Naive thymus-derived CD8-positive, alpha-beta T cell (primary cell): ENCODE results near the gene SCFD2. TPM values are rescaled to one million over a fixed set of nuclear protein-coding genes. Genes with fewer than 3 reads are reported as not detected.

Experiments
- ATAC-seq, 2 donors: fragments of 150-1000 bp; cut with Tn5 transposase in 1 of 2; sonication (Bioruptor Pico), chemical (Tn5 transposase) in 1 of 2; 1 replicate in 1 of 2; 2 replicates in 1 of 2; pipeline ENCODE4 v1.10.0; 2021; ENCODE audit warnings: mild to moderate bottlenecking in 2 of 2, moderate library complexity in 2 of 2
- POLR2A ChIA-PET: fragments of 350-600 bp; sonication (Branson Sonifier 250); formaldehyde crosslinking; loops from one replicate; lab custom pipeline; 2021; ENCODE audit warnings: antibody characterized with exemption; lab: Charles Lee
- DNase-seq, 10 donors: peaks; one replicate each; pipeline versions ENCODE4 v3.0.0 to v3.0.0-alpha.2; 2020 to 2022
- H3K27ac Mint-ChIP-seq, 10 donors: one replicate each; pipeline ENCODE4 v1.8.0; 2020 to 2022; ENCODE audit warnings: mild to moderate bottlenecking in 10 of 10, mixed read lengths in 10 of 10, moderate library complexity in 4 of 10, inconsistent platforms in 1 of 10
- H3K27me3 Mint-ChIP-seq, 5 donors: one replicate each; pipeline ENCODE4 v1.8.0; 2021 to 2022; ENCODE audit warnings: mixed read lengths in 5 of 5
- H3K36me3 Mint-ChIP-seq, 3 donors: one replicate each; pipeline ENCODE4 v1.8.0; 2020 to 2022; ENCODE audit warnings: mixed read lengths in 3 of 3, mild to moderate bottlenecking in 2 of 3, inconsistent platforms in 1 of 3
- H3K4me1 Mint-ChIP-seq, 4 donors: one replicate each; pipeline ENCODE4 v1.8.0; 2021 to 2022; ENCODE audit warnings: mixed read lengths in 4 of 4
- H3K4me3 Mint-ChIP-seq, 10 donors: one replicate each; pipeline ENCODE4 v1.8.0; 2020 to 2022; ENCODE audit warnings: mild to moderate bottlenecking in 10 of 10, mixed read lengths in 10 of 10, moderate library complexity in 6 of 10, inconsistent platforms in 1 of 10
- H3K9me3 Mint-ChIP-seq, 9 donors: one replicate each; pipeline ENCODE4 v1.8.0; 2020 to 2022; ENCODE audit warnings: mixed read lengths in 9 of 9, mild to moderate bottlenecking in 3 of 9, inconsistent platforms in 1 of 9, moderate library complexity in 1 of 9
- polyA plus RNA-seq, 3 donors: library from polyadenylated mRNA; unstranded; fragments of 300-500 nt; fragmentation: Illumina TruSeq; gene quantifications; one replicate each; pipeline ENCODE4 v1.2.3, GENCODE V29; 2021
- total RNA-seq, 8 experiments: library from RNA in 2 of 8; stranded (reverse) in 2 of 8; gene quantifications; one replicate each; pipeline ENCODE4 v1.2.3 and lab custom pipeline; 2021 to 2026

Gene SCFD2
- total and polyA plus RNA-seq, 5 experiments from 2014 or later: 14.3 to 21.7 (median 17.2) TPM

DNA sequence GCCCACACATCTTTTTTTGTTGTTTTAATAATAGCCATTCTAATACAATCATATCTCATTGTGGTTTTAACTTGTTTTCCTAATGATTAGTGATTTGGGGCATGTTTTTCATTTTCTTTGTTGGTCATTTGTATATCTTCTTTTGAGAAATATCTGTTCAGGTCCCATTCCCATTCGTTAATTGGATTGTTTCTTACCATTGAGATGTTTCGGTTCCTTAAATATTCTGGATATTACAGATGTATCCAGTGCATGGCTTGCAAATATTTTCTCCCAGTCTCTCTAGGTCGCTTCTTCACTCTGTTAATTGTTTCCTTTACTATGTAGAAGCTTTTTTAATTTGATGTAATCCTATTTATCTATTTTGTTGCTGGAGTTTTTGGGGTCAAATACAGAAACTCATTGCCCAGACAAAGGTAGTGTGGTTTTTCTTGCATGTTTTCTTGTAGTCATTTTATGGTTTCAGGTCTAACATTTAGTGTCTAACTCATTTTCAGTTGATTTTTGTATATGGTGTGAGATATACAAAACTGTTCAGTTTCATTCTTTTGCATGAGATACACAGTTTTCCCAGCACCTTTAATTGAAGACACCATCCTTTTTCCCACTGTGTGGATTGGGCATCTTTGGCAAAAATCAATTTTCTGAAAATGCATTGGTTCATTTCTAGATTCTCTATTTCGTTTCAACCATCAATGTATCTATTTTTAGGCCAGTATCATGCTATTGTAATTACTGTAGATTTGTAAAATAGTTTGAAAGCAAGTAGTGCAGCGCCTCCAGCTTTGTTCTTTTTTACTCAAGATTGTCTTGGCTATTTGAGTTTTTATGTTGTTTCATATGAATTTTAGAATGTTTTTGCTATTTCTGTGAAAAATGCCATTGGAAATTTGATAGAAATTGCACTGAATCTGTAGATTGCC is 195.9 kb downstream of the SCFD2 start:
- no peak for ATAC-seq

DNA sequence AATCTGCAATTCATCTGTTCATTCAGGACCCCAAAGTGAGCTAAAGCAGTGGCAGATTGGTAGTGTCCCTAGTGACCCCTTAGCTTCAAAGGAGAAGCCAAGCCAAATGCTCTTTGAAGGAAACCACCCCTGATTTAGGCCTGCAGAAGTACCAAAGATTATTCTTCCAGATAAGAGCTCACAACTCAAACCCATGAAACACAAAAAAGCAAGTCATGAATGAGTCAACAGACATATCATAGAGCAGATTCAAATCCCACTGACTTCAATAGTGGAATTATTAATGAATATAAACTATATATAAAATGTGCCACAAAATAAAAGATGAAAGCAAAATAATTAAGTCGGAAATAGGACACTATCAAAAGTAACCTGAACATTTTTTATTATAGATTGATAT is 197.6 kb downstream of the SCFD2 start:
- H3K9me3 Mint-ChIP-seq: peaks cover 0 to 27% (median 19%) of the 10 kb centered on the region in 9 donors
- H3K36me3 Mint-ChIP-seq: peaks cover 28 to 49% (median 33%) of the 10 kb centered on the region in 3 donors
- H3K27ac Mint-ChIP-seq: no peak overlapping the region

More for the DNA sequence above, 195.9 kb downstream of the SCFD2 start:
- Mint-ChIP-seq H3K9me3 (peaks cover 7 to 38% (median 24%) of the 10 kb centered on the region in 9 donors), H3K4me1 (peaks cover 4 to 13% (median 9%) of the 10 kb centered on the region in 4 donors), H3K27ac (no peak overlapping the region), H3K27me3 (no peaks in the 10 kb centered on the region), H3K36me3 (peaks cover 28 to 54% (median 37%) of the 10 kb centered on the region in 3 donors), H3K4me3 (no peak overlapping the region)
- POLR2A ChIA-PET: no interaction called here
- DNase-seq: no peak

DNA sequence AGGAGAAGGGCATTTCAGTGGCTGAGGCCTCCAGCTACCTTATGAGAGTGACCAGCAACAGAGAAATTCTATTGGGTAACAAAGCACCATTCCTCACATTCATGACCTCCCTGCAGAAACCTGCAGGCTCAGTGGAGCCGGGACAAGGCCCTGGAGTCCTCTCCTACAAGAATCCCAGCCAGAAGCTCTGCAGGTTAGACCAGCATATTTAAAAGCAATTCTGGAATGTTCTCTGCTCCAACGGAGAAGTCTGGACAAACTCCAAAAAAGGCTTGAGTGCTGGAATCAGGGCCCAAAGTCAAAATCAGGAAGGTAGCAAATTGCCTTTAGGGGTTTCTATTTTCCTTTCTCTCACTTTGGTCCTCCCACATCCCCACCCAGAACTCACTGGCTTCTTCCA is 202.9 kb downstream of the SCFD2 start:
- peaks cover 23 to 34% (median 26%) of the 10 kb centered on the region in 3 donors for H3K36me3 Mint-ChIP-seq
- ATAC-seq (no peak), DNase-seq (no peak)
- H3K4me3 Mint-ChIP-seq: no peak overlapping the region
- peaks cover 0 to 10% (median 0%) of the 10 kb centered on the region in 4 donors for H3K4me1 Mint-ChIP-seq
- POLR2A ChIA-PET: no interaction called here
- no peak overlapping the region for H3K27ac Mint-ChIP-seq
- no peaks in the 10 kb centered on the region for H3K27me3 Mint-ChIP-seq
- H3K9me3 Mint-ChIP-seq: peaks cover 0 to 25% (median 12%) of the 10 kb centered on the region in 9 donors

More for the DNA sequence above, 197.6 kb downstream of the SCFD2 start:
- Mint-ChIP-seq H3K4me1 (peaks cover 0 to 4% (median 0%) of the 10 kb centered on the region in 4 donors), H3K4me3 (no peak overlapping the region), H3K27me3 (no peaks in the 10 kb centered on the region)
- POLR2A ChIA-PET: no interaction called here
- no peak for DNase-seq
- no peak for ATAC-seq

DNA sequence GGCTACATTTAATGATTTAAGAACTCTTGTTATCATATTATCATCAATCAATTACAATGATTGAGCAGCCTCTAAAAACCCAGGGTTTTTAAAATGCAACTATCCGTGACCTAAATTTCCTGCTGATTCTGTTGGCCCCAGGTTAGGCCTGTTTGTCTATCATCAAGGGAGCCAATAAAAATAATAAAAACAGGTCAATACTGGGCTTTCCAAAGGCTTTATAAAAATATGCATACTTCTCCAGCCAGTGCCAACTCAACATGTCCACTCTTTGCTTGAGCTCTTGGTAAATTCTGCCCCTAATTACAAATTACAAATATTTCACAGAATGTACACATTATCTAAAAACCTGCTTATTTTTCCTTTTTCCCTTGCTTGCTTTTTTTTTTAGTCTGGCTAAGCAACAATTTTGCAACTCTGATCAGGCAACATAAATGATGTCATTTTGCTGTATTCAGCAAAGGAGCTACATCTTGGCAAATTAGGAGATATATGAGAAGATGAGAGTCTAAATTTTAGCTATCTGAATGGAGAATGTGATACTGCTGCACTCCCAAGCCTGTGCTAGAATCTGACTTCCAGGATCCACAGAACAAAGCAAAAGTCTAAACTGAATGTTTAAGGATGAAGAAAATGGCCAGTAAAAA is 204.0 kb downstream of the SCFD2 start:
- H3K27me3 Mint-ChIP-seq: no peaks in the 10 kb centered on the region
- no peak overlapping the region for H3K27ac Mint-ChIP-seq
- ATAC-seq: no peak
- H3K4me1 Mint-ChIP-seq: peaks cover 0 to 10% (median 0%) of the 10 kb centered on the region in 4 donors
- POLR2A ChIA-PET: no interaction called here
- no peak for DNase-seq
- no peak overlapping the region for H3K4me3 Mint-ChIP-seq
- peaks cover 19 to 36% (median 26%) of the 10 kb centered on the region in 3 donors for H3K36me3 Mint-ChIP-seq
- H3K9me3 Mint-ChIP-seq: peaks cover 0 to 20% (median 9%) of the 10 kb centered on the region in 9 donors

DNA sequence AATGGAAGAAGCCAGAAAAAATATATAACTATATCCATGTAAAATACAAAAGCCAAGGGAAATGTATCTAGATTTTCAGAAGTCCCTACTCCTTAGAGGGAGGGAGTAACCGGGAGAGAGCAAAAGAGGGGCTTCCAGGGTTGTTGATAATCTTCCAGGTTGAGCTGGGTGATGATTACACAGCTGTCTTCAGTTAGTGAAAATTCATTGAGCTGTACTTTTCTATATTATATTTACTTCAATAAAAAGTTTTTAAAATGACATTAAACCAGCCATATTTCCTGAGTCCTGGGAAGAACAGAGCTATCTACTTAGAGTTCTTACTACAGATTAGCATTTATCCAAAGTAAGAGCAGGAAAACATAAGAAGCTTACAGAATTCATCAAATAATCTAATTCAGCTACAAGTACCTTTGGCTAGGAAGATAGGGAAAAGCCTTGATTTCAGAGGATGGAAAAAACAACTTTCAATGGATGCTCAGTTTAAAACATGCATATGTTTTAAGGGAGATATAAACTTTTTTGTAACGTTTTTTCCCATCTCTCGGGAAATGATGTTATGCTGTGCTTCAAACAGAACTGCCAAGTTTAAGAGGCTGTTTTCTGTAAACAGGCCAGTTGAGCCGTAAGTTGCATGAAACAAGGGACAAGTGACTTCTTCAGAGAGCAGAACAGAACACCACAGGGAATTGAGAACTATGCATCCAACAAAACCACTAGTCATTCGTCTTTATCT is 204.6 kb downstream of the SCFD2 start:
- Mint-ChIP-seq H3K36me3 (peaks cover 12 to 36% (median 29%) of the 10 kb centered on the region in 3 donors), H3K4me1 (peaks cover 0 to 10% (median 0%) of the 10 kb centered on the region in 4 donors), H3K4me3 (no peak overlapping the region), H3K27ac (no peak overlapping the region), H3K27me3 (no peaks in the 10 kb centered on the region), H3K9me3 (peaks cover 0 to 13% (median 3%) of the 10 kb centered on the region in 9 donors)
- DNase-seq: no peak
- POLR2A ChIA-PET: no interaction called here
- ATAC-seq: no peak

DNA sequence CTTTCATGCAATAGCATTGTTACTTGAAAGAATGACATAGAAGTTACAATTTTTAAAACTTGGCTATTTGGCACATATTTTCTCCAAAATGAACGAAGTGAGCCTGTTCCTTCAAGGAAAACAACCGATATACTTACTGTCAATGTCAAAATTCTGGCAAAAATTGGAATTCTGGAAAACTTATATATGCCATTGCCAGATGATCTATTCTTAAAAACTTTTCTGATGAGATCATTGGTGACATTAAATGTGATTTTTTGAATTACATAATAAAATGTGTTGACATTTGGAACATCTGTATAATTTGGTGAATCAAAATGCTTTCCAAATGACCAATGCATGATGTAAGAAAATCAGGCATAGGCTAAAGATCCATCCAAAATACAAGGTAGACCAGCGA is 209.0 kb downstream of the SCFD2 start:
- Mint-ChIP-seq H3K4me1 (peaks cover 0 to 7% (median 3%) of the 10 kb centered on the region in 4 donors), H3K36me3 (peaks cover 22 to 53% (median 28%) of the 10 kb centered on the region in 3 donors), H3K27ac (no peak overlapping the region), H3K9me3 (peaks cover 0 to 21% (median 6%) of the 10 kb centered on the region in 9 donors), H3K27me3 (no peaks in the 10 kb centered on the region), H3K4me3 (no peak overlapping the region)
- DNase-seq (no peak), ATAC-seq (no peak)
- POLR2A ChIA-PET: no interaction called here

DNA sequence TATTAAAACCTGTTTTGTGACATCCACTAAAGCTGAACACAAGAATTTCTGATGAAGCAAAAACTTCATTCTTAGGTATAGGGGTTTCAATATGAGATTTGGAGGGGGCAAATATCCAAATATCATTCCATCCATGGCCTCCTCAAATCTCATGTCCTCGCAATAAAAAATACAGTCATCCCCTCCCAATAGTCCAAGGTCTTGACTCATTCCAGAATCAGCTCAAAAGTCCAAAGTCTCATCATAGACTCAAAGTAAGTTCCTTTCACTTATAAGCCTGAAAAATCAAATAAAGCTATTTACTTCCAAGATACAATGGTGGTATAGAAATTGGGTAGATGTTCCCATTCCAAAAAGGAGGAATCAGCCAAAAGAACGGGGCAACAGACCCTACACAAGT is 213.4 kb downstream of the SCFD2 start:
- Mint-ChIP-seq H3K27ac (no peak overlapping the region), H3K27me3 (no peaks in the 10 kb centered on the region), H3K4me3 (no peak overlapping the region), H3K36me3 (peaks cover 22 to 46% (median 27%) of the 10 kb centered on the region in 3 donors), H3K4me1 (peaks cover 0 to 10% (median 2%) of the 10 kb centered on the region in 4 donors), H3K9me3 (peaks cover 0 to 21% (median 7%) of the 10 kb centered on the region in 9 donors)
- DNase-seq (no peak), ATAC-seq (no peak)
- POLR2A ChIA-PET: no interaction called here

DNA sequence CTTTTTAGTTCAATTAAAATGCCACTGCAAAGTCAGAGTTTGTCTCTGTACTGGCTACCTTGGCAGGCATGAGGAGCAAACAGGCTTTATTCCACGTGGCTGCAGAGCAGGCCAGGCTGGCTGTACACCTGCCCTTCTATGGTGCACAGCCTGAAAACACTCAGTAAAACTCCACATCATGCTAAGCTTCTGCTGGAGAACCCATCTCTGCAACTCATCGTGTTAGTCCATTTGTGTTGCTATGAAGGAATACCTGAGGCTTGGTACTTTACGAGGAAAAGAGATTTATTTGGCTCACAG is 214.4 kb downstream of the SCFD2 start:
- DNase-seq: no peak
- H3K4me1 Mint-ChIP-seq: peaks cover 0 to 10% (median 2%) of the 10 kb centered on the region in 4 donors
- peaks cover 22 to 40% (median 23%) of the 10 kb centered on the region in 3 donors for H3K36me3 Mint-ChIP-seq
- no peak overlapping the region for H3K27ac Mint-ChIP-seq
- no peak overlapping the region for H3K4me3 Mint-ChIP-seq
- peaks cover 0 to 21% (median 7%) of the 10 kb centered on the region in 9 donors for H3K9me3 Mint-ChIP-seq
- no peak for ATAC-seq
- no peaks in the 10 kb centered on the region for H3K27me3 Mint-ChIP-seq
- POLR2A ChIA-PET: no interaction called here

DNA sequence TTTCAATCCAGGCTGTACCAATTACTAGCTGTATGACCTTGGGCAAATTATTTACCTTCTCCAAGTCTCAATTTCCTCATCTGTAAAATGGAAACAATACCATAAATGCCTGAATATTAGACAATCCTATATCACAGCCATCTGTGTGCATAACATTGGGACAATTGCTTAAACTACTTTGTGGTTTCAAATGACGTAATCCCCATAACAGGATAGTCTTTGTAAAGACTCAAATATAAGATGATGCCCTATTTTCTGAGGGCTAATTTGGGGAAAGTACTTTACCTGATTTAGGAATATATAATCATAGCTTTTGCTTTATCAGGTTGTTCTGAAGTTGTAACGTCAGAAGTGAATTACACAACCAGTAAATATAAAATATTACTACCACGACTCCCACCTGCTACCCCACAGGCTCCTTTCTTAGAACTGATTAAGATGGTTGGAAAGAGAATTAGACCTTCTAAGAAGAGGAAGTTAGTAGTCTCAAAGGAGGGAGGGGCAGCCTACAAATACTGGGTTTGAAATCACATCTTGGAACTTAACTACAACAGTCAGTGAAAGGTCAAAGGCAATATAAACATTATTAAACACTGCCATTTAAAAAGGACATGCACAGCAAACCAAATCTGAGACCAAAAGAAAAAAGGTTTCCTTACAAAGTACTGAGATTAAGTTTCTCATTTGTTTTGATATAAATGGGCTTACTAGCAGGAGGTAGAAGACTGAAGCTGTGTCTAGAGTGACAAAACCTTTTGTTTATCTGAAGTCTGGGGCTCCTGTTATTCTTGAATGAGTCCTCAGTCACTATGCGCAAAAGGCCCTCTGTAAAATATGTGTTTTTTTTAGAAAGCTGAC is 215.0 kb downstream of the SCFD2 start:
- H3K27me3 Mint-ChIP-seq: no peaks in the 10 kb centered on the region
- no peak overlapping the region for H3K4me3 Mint-ChIP-seq
- POLR2A ChIA-PET: no interaction called here
- DNase-seq: no peak
- peaks cover 0 to 21% (median 7%) of the 10 kb centered on the region in 9 donors for H3K9me3 Mint-ChIP-seq
- H3K27ac Mint-ChIP-seq: no peak overlapping the region
- ATAC-seq: no peak
- H3K4me1 Mint-ChIP-seq: peaks cover 0 to 10% (median 2%) of the 10 kb centered on the region in 4 donors
- peaks cover 22 to 41% (median 22%) of the 10 kb centered on the region in 3 donors for H3K36me3 Mint-ChIP-seq

DNA sequence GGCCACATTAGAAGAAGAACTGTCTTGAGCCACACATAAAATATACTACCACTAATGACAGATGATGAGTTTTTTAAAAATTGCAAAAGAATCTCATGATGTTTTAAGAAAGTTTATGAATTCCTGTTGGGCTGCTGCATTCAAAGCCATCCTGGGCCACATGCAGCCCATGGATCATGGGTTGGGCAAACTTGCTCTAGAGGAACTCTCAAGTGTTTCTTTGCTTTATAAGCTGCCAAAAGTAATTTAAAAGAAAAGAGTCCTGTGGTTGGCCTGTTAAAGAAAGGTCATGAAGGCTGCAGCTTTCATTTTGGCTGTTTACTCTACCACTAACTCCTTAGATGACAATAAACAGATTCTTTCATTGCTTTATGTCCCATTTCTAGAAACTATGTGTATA is 218.2 kb downstream of the SCFD2 start:
- peaks cover 0 to 5% (median 2%) of the 10 kb centered on the region in 4 donors for H3K4me1 Mint-ChIP-seq
- ATAC-seq (no peak), DNase-seq (no peak)
- no peak overlapping the region for H3K27ac Mint-ChIP-seq
- H3K36me3 Mint-ChIP-seq: peaks cover 19 to 33% (median 27%) of the 10 kb centered on the region in 3 donors
- H3K9me3 Mint-ChIP-seq: peaks cover 0 to 12% (median 0%) of the 10 kb centered on the region in 9 donors
- H3K4me3 Mint-ChIP-seq: no peak overlapping the region
- no peaks in the 10 kb centered on the region for H3K27me3 Mint-ChIP-seq
- POLR2A ChIA-PET: no interaction called here

DNA sequence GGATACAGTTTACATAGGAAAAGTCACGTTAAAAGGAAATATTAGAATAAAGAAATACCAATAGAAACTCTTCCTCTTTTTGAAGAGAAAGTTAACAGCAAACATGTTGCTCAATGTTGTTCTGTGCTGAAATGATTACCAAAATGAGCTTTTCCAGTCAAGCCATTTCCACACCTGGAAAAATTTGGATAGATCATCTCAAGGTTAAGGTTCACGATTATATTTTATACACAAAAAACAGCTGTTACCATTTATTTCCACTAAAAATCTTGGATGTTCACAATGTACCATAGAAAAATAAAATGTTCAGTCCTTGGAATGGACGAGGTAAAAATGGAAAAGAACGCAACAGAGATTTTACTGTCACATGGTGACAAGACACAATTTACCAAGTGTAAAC is 218.7 kb downstream of the SCFD2 start:
- DNase-seq (no peak), ATAC-seq (no peak)
- no peaks in the 10 kb centered on the region for H3K27me3 Mint-ChIP-seq
- H3K36me3 Mint-ChIP-seq: peaks cover 19 to 33% (median 31%) of the 10 kb centered on the region in 3 donors
- H3K4me1 Mint-ChIP-seq: peaks cover 0 to 3% (median 2%) of the 10 kb centered on the region in 4 donors
- no peak overlapping the region for H3K27ac Mint-ChIP-seq
- no peak overlapping the region for H3K4me3 Mint-ChIP-seq
- POLR2A ChIA-PET: no interaction called here
- H3K9me3 Mint-ChIP-seq: peaks cover 0 to 12% (median 0%) of the 10 kb centered on the region in 9 donors

DNA sequence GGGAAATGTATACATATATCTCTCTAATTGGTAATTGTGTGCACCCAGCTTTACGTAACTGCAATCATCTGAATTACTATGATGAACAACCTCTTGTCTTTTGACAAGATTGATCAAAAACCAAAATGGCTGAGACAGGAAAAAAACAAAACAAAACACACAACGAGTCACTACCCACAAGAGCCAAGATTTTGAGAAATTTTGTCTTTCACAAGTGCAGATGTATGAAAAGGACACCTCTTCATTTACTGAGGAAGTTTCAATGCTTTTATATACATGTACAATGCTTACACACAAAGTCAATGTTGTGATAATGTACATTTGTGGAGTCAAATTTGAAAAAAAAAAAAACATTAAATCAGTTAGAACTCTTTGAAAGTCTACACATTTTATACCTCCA is 224.6 kb downstream of the SCFD2 start:
- H3K36me3 Mint-ChIP-seq: peaks cover 25 to 61% (median 50%) of the 10 kb centered on the region in 3 donors
- ATAC-seq: no peak
- H3K27ac Mint-ChIP-seq: no peak overlapping the region
- no peak overlapping the region for H3K4me3 Mint-ChIP-seq
- DNase-seq: no peak
- peaks cover 0 to 6% (median 0%) of the 10 kb centered on the region in 4 donors for H3K4me1 Mint-ChIP-seq
- H3K9me3 Mint-ChIP-seq: peaks cover 0 to 10% (median 3%) of the 10 kb centered on the region in 9 donors
- POLR2A ChIA-PET: no interaction called here
- no peaks in the 10 kb centered on the region for H3K27me3 Mint-ChIP-seq
